Peyer's patch (tissue), 4 donors: ENCODE results near the gene ARFGAP1.

Experiments
- POLR2A ChIP-seq, 2 donors: fragments of 450-650 bp; IDR thresholded peaks; one replicate each; pipeline ENCODE4 v1.5.1; 2017; ENCODE audit warnings: antibody characterized with exemption in 2 of 2, mild to moderate bottlenecking in 2 of 2, moderate library complexity in 2 of 2
- TF ChIP-seq, protein P1 (sequence below), 6 experiments: fragments of 450-650 bp in 4 of 6; fragments of 200-600 bp in 2 of 6; sonication (generic) in 1 of 6; IDR thresholded peaks; one replicate each; pipeline ENCODE4 v1.5.1; 2017 to 2019; ENCODE audit warnings: antibody characterized with exemption in 6 of 6, mild to moderate bottlenecking in 3 of 6, moderate library complexity in 1 of 6

DNA sequence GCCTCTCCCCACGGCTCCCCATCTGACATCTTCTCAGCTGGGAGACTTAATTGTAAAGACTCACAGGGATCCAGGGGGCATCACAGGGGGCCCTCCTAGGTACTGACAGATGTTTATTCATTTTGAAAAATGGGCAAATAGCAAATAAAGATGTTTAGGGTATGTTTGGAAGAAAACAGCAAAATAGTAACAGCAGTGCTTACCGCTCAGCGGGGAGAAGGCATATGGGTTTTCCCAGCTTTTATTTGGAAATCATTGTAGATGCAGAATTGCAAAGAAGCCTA, 39.6 kb upstream of the ARFGAP1 start:
- TF ChIP-seq, protein P1, sequence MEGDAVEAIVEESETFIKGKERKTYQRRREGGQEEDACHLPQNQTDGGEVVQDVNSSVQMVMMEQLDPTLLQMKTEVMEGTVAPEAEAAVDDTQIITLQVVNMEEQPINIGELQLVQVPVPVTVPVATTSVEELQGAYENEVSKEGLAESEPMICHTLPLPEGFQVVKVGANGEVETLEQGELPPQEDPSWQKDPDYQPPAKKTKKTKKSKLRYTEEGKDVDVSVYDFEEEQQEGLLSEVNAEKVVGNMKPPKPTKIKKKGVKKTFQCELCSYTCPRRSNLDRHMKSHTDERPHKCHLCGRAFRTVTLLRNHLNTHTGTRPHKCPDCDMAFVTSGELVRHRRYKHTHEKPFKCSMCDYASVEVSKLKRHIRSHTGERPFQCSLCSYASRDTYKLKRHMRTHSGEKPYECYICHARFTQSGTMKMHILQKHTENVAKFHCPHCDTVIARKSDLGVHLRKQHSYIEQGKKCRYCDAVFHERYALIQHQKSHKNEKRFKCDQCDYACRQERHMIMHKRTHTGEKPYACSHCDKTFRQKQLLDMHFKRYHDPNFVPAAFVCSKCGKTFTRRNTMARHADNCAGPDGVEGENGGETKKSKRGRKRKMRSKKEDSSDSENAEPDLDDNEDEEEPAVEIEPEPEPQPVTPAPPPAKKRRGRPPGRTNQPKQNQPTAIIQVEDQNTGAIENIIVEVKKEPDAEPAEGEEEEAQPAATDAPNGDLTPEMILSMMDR (IDR thresholded peaks at IDR 0.05) = no peak
- TF ChIP-seq POLR2A (IDR thresholded peaks at IDR 0.05) = no peak
